Measurements from ENCODE around the gene SPSB3. TPM values are rescaled to one million over a fixed set of nuclear protein-coding genes. Genes with fewer than 3 reads are reported as not detected.

Gene SPSB3
- total RNA-seq, 2 experiments from 2014 or later = 21.4 to 22.1 TPM

DNA sequence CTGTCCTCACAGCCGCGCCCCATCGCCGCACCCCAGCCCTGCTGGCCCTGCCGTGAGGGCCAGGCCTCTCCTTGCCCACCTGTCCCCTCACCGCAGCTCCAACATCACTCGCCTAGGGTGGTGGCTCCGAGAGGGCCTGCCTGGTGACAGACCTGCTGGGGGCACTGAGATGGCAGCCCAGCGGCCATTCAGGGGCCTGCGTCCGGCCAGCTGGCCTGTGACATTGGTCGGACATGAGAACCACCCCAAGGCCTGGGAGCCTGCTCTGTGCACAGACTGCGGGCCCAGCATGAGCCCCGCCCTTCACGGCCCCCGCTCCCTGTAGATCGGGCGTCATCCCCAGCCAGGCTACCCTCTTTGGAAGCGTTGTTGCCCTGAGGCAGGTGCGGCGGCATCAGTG is 22.9 kb downstream of the SPSB3 start:
- ChIA-PET POLR2A (no interaction called here), CTCF (no interaction called here)

DNA sequence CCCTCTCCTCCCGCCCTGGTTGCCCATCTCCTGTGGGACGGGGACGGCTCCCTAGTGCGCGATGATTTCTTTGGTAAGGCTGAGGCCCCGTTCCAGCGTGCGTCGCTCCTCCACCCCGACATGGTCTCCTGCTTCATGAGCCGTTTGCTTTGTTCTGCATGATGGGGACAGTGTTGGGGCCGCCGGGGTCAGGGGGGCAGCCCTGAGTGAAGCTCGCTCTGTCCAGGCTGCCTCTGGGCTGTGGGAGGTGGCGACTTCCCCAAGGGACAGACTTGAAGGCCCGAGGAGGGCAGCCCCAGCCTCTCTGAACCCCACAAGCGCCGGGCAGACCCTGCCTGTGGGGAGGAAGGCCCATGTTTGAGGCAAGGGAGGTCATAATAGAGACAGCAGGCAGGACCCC is 23.4 kb downstream of the SPSB3 start:
- CTCF ChIA-PET = no interaction called here
- POLR2A ChIA-PET = no interaction called here

DNA sequence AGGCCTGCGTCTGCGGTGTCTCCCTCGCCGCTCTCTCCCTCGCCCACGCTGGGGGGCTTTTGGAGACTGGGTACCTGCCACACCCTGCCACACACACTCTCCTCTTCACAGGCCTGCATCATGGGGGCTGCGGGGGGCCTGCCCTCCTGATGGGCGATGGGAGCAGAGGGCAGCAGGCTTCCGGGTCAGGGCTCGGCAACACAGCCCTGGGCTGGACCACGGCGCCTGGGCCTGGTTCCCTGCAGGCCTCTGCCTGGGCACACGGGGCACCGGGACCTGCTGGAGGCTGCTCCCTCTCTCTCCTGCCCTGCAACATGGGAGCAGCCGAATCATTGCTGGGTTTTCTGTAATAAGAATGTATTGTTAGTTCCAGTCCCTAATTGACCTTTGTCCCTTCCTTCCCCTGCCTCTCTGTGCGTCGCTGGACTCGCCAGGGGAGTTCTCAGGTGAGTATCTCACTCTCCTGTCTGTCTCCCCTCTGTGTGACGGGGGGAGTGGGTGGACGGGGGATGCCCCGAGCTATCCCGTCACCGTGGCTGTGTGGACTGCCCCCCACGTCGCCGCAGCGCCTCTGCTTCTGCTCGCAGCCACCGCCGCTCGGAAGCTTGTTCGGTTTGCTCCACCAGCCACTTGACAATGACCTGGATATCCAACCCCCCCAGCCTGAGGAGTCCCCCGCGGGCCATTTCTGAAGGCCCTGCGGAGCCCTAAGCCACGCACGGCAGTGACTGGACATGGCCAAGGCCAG is 24.5 kb downstream of the SPSB3 start:
- CTCF ChIA-PET = no interaction called here
- POLR2A ChIA-PET = no interaction called here

DNA sequence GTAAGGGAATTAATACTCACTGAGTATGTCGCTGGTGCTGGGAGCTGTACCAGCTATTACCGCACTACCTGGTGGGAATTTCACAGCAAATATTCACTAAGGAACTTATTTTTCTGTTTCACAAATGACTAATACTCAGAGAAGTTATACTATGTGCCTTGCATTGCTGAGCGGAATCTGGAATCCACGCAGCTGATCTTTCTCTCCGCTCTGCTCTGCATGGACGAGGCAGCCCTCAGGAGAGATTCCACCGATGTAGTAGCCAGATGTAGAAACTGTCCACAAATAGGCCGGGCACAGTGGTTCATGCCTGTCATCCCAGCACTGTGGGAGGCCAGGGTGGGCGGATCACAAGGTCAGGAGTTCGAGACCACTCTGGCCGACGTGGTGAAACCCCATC is 28.2 kb downstream of the SPSB3 start:
- CTCF ChIA-PET = interaction anchor here (0.6 kb wide), 1 partner anchor 761 kb away, joined by 4 read pairs; no protein-coding TSS in a partner anchor
- POLR2A ChIA-PET = no interaction called here

DNA sequence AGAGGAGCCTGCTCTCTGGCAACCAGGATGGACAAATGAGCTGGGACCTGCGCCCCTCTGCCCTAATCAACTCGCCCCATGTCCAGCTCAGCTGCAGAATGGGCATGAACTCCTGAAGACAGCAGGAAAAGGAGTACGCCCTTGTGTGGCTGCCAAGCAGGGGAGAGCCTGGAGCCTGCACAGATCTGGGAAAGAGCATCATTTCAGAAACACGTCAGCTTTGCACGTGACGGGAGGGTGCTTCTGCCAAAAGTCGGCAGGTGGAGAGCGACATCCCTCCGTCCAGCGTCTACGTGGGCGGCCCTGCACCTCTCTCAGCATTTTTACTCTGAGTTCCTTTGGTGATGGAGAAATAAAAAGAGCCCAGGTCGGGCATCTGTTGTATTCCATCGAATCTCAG is 29.5 kb downstream of the SPSB3 start:
- POLR2A ChIA-PET = interaction anchor here (0.7 kb wide), 1 partner anchor 400 kb away, joined by 4 read pairs; no protein-coding TSS in a partner anchor
- CTCF ChIA-PET = no interaction called here

DNA sequence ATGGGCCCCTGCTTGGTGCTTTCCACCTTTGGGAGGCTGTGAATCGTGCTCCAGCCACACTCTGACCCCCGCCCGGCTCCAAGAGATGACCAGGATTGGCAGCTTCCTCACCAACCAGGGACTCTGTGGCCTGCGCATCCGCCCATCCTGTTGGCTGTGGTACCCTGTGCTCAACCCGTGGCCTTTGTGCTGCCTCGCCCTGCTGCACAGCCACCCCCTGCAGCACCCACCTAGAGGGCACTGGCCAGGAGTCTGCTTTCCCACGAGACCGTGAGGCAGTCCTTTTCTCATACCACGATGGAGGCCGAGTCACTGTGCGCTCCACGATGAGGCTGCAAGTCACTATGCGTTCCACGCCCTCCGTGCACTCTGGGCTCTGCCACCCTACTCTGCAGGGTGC is 30.4 kb downstream of the SPSB3 start:
- CTCF ChIA-PET = no interaction called here
- POLR2A ChIA-PET = no interaction called here

DNA sequence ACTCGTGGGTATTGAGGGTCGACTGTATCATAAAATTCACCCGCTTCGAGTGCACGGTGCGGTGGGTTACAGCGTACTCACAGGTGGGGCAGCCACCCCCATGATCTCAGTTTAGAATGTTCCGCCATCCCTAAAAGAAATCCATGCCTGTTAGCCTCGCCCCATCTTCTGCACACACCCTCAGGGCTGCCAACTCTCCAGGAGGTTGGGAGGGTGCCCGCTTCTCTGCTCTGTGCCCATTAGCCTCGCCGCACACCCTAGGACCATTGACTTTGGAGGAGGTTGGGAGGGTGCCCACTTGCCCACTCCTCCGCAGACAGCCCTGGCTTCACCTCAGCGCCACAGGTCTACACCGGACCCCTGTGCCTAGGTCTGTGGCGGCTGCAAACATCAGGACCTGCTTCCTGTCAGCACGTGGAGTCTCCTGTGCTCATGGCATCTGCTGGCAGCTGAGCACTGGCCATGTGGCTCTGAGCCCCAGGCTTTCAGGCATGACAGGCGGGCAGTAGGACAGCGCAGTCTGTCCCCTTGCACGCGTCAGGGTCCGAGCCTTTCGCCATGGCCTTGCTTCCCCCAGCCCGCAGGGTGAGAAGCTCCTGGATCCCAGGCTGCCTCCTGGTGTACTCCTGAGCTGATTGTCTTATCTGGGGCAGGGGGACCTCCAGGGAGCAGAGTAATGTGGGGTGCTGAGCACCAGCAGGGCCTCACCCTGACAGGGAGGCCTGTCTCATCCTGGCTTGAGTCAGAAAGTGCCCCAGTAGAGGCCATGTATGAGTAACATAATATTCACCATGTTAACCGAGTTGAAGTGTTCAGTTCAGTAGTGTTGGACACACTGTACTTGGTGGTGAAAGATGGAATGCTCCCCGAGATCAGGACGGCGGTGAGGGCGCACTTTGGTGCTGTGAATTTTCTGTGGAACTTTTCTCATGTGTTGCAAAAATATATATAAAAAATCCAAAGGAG is 32.9 kb downstream of the SPSB3 start:
- ChIA-PET POLR2A (no interaction called here), CTCF (no interaction called here)

DNA sequence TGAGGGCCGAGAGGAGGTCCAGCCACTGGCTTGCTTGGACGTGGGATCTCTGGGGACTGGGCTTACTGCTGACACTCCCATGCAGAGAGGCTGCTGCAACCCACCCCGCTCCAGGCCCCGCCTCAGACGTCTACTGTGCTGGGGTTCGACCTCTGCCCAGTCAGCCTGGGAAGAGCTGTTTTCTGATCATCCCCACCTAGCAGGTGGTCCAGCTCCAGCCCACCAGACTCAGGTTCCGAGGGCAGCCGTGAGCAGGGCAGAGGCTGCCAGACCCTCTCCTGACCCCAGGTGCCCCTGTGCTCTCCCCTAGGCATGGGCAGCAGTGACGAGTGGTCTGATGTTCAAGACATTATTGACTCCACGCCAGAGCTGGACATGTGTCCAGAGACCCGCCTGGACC is 34.4 kb downstream of the SPSB3 start:
- POLR2A ChIA-PET = no interaction called here
- CTCF ChIA-PET = no interaction called here

DNA sequence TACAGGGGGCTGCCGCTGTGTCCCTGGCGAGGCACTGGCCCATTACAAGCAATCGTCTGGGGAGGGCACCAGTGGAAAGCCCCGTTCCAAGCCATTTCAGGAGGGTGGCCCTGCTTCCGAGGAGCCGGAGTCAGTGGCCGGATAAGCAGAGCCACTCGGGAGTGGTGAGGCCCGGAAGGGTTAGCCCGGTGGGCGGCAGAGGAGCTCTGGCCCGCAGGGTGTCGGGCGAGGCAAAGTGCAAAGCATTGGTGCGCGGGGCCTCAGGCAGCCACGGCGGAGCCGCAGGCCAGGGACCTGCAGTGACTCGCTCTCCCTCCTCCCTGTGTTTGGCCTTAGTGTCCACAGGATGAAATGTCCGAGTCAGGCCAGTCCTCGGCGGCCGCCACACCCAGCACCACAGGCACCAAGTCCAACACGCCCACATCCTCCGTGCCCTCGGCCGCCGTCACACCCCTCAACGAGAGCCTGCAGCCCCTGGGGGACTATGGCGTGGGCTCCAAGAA is 35.6 kb downstream of the SPSB3 start:
- POLR2A ChIA-PET = no interaction called here
- CTCF ChIA-PET = no interaction called here

DNA sequence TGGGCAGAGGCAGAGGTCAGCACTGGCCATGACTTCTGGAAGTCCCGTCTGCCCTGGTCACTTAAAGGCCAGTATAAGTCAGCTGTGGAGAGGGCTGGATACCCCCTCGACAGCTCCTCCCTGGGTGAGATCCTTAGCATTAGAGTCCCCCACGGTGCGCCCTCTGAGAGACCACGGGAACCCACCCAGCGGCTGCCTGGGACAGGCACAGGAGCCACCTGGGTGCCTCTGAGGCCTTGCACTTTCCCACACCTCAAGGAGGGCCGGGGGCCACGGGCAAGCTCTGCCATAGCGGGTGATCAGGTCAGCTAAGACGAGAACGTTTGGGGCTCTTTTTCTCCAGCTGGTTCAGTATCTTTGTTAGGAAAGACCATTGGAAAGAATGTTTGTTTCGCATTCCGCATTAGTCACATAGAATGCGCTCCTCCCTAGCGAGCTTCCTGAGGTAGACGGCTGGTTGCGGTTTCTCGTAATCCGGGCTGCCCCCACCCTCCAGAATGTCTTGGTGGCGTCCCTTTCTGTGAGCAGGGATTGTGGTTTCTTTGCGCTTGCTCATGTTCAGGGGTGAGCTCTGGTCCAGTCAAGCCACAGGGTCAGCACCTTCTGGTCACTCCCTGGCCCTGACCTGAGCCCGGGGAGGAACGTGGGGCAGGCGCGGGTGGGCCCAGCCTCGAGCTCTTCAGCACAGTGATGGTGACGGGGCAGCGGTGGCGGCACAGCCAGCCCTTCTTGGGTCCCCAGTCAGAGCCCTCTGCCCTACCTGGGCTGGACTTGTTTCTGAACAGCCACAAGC is 36.3 kb downstream of the SPSB3 start:
- ChIA-PET CTCF (no interaction called here), POLR2A (no interaction called here)

DNA sequence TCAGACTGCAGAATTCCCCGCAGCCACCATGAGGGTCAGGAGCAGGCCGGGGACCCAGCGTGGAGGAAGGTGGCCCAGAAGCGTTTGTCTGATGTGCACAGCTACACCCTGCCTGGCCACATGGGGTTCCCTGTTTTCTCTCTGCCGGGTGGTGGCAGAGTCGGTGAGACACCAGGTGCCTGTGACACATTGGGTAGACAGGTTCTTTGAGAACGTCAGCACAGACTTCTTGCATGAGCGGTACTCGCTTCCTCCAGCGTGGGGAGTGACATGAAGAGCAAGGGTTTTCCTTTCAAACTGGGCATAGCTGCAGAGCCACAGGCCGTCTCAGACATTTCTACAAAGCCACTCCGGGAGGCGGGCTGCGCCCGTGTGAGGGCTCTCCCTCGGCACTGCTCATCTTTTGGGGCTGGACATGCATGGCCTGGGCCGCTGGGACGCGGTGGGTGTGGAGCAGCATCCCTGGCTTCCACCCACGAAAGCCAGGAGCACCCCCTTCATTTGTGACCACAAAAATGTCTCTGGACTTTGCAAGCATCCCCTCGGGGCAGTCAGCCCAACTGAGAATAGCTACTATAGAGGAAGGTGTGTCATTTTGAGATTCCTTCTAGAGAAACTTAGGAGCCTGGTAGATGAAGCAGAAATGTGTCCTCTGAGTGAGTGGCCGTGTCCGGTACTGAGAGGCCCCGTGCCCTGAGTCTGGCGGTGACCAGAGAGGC is 37.0 kb downstream of the SPSB3 start:
- ChIA-PET CTCF (no interaction called here), POLR2A (no interaction called here)

DNA sequence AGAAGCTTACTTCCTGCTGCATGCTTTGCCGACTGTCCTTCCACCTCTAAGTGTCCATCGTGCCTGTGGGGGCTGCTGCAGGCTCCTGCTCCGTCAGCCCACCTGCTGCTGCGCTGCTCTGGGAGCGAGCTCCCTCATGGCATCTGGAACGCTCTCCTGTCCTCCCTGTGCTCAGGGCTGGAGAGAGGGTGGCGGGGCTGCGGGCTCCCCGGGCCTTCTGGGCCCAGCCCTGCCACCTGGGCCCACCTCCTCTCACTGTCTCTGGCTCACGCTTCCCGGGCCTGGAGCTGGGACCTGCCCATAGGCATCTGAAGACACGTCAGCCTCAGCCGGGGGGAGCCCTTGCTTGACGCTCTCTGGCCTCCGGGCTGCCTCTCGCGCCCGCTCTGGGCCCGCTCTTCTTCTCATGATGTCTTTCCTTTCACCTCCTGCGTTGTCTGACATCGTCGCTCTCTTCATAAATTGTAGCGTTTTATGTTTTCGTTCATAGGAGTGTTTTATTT is 38.0 kb downstream of the SPSB3 start:
- ChIA-PET CTCF (no interaction called here), POLR2A (no interaction called here)

DNA sequence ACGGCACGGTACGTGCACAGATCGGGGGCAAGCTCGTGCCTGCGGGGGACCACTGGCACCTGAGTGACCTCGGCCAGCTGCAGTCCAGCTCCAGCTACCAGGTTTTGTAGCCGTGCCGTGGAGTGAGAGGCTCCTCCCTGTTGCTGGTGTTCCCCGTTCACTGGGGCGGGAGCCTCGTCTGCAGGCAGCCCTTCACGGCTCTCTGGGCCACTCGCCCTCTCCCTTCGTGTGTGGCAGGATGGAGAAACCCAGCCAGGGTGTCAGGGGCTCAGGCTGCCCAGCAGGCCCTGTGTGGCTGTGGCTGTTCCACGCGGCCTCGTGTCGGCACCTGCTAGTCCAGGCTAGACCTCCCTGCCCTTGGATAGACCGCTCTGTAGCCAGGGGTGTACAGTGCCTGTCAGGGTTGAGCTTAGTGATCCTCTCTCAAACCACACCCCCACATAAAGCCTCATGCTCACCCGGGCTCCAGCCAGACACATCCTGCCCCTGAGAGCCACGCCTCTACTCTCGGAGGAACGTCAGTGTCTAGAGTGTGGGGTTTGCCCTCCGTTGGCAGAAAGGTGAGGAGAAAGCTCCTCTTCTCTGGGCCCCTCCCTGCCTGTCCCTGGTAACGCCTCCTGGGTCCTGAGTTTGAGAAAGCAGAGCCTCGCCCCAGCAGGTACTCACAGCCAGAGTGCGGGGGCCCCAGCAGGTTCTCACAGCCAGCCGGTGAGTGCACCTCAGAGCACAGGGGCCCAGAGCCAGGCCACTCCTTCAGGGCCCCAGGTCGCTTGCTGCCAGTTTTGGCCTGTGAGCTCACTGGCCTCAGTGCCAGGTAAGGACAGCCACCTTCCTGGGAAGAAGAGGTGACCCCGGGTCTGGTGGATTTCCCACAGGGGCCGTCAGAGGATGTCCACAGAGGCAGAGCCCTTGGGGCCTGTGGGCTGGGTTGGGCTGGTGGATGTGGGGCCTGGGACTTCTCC is 38.7 kb downstream of the SPSB3 start:
- ChIA-PET CTCF (no interaction called here), POLR2A (interaction anchor here (0.6 kb wide), 1 partner anchor 66 kb away, joined by 3 read pairs; the partner anchor contains the start of gene JPT2)

DNA sequence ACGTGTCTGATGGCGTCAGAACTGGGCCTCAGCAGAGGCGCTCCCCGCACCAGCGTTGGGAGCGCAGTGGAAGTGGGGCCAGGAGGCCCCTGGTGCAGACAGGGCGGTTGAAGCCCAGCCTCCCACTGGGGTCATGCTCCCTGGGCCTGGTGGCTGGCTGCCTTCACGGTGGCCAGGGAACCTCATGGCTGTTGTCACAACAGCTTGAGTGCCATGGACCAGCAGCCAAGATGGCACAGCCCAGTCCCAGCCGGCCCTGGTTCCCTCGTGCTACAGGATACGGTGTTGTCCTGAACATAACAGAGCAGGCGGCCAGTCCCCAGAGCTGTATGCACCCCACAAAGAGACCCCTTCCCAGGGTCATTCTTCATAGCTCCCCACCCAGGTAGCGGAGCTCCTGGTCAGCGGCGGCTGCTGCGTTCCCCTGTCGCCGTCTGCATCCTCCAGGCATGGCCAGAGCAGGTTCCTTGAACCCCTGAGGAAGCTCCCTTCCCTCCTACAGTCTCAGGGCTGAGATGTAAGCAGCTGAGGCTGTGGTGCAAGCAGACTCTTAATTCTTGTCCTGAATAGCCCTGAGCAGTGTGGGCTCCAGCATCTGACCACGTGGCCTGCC is 40.7 kb downstream of the SPSB3 start:
- ChIA-PET POLR2A (no interaction called here), CTCF (no interaction called here)

DNA sequence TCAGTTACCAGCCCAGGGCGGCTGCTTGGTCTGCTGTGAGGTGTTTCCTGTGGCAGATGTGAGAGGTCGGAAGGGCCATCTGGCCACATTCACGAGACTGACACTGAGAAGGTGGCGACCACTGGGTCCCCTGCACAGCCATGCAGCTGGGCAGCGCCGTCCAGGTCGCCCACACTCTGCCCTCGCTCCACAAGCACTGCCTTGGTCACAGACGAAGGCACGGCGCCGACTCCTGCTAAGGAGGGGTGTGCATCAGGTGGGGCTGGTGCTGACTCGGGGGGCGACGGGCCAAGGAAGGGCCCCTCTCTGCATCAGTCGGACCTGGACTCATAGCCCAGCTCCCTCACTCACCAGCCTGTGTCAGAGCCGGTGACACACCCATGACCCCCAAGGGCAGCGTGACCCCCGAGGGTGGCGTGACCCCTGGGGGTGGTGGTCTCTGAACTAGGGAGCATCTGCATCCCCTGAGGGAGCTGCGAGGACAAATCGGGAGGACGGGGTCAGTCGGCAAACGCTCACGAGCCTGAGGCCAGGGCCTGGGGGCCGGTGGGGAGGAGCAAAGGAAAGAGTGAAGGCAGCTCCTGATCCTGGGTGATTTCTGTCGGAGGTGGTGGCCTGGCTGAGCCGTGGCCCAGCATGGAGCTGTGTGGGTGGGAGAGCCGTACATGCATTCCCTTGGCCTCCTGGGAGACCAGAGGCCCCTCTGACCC is 41.4 kb downstream of the SPSB3 start:
- ChIA-PET CTCF (no interaction called here), POLR2A (no interaction called here)

DNA sequence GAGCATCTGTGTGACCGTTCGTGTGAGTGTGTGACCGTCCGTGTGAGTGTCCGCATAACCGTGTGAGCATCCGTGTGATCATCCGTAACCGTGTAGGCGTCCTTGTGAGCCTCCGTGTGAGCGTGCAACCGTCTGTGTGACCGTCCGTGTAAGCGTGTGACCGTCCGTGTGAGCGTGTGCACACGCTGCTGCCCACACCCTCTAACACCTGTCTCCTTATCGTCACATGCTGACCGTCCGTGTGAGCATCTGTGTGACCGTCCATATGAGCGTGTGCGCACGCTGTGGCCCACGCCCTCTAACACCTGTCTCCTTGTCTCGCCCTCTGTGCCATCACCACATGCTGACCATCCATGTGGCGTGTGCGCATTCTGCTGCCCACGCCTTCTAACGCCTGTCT is 42.1 kb downstream of the SPSB3 start:
- CTCF ChIA-PET = no interaction called here
- POLR2A ChIA-PET = no interaction called here

DNA sequence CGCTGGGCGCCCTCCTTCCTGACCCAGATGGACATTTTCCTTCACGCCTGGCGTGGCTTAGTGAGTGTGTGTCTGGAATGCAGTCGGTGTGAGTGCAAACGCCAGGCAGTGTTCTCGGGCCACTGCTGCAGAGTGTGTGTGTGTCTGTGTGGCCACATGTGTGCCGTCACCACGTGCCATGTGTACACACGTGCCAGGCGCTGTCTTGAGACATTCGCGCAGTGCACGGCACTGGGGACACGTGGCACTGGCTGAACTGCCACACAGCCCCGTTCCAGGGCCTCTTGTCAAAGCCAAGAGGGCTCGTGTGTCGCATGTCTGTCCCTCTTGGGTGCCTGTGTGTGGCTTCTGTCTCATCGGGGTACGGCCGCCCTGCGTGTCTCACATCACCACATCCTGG is 47.6 kb downstream of the SPSB3 start:
- ChIA-PET CTCF (no interaction called here), POLR2A (no interaction called here)

Data from activated CD8-positive, alpha-beta memory T cell treated with anti-CD3 and anti-CD28 coated beads for 36 hours (primary cell).